Fibroblast of the conjunctiva (primary cell): Measurements from ENCODE around the gene ANKRD6.

ENCODE experiments used
- DNase-seq: peaks from one replicate; pipeline ENCODE4 v3.0.0-alpha.2; 2010; ENCODE audit warnings: low read depth

ANKRD6 gene

GRCh38 chr6:89413006-89413400 lies 19.9 kb upstream of the ANKRD6 start:
- no peak for DNase-seq

- no peak for DNase-seq
Measured at GRCh38 chr6:89414215-89414614, 18.7 kb upstream of the ANKRD6 start.

GRCh38 chr6:89415185-89415584 lies 17.8 kb upstream of the ANKRD6 start:
- no peak for DNase-seq

GRCh38 chr6:89416796-89417195 lies 16.2 kb upstream of the ANKRD6 start:
- no peak for DNase-seq

- no peak for DNase-seq
Measured at GRCh38 chr6:89430201-89430962, 2.6 kb upstream of the ANKRD6 start.

- no peak for DNase-seq
Measured at GRCh38 chr6:89433252-89434149, 549 bp downstream of the ANKRD6 start.

GRCh38 chr6:89434150-89434499 lies 1.2 kb downstream of the ANKRD6 start:
- DNase-seq: no peak

- DNase-seq: no peak
Measured at GRCh38 chr6:89434954-89435353, 2.0 kb downstream of the ANKRD6 start.

GRCh38 chr6:89436226-89436625 lies 3.3 kb downstream of the ANKRD6 start:
- no peak for DNase-seq

- no peak for DNase-seq
Measured at GRCh38 chr6:89438248-89438647, 5.3 kb downstream of the ANKRD6 start.

- no peak for DNase-seq
Measured at GRCh38 chr6:89439014-89439413, 6.1 kb downstream of the ANKRD6 start.

GRCh38 chr6:89440200-89440599 lies 7.2 kb downstream of the ANKRD6 start:
- DNase-seq: no peak

- DNase-seq: no peak
Measured at GRCh38 chr6:89443658-89444057, 10.7 kb downstream of the ANKRD6 start.

- DNase-seq: no peak
Measured at GRCh38 chr6:89449193-89449592, 16.2 kb downstream of the ANKRD6 start.

GRCh38 chr6:89452281-89452680 lies 19.3 kb downstream of the ANKRD6 start:
- DNase-seq: no peak

GRCh38 chr6:89454300-89454699 lies 21.3 kb downstream of the ANKRD6 start:
- DNase-seq: no peak

GRCh38 chr6:89458704-89459103 lies 25.8 kb downstream of the ANKRD6 start:
- DNase-seq: no peak

GRCh38 chr6:89459501-89459900 lies 26.5 kb downstream of the ANKRD6 start:
- no peak for DNase-seq

GRCh38 chr6:89460713-89461112 lies 27.8 kb downstream of the ANKRD6 start:
- no peak for DNase-seq

GRCh38 chr6:89462503-89462902 lies 29.6 kb downstream of the ANKRD6 start:
- DNase-seq: no peak

GRCh38 chr6:89464295-89464694 lies 31.3 kb downstream of the ANKRD6 start:
- no peak for DNase-seq

- no peak for DNase-seq
Measured at GRCh38 chr6:89467437-89467836, 34.5 kb downstream of the ANKRD6 start.

GRCh38 chr6:89468998-89469397 lies 36.0 kb downstream of the ANKRD6 start:
- DNase-seq: no peak
